GM18951 (cell line): ENCODE measurements around the gene AKR7A3.
"Not testable (repeated sequence)": the region's sequence is repeated elsewhere in the genome, so short reads cannot be mapped to it uniquely, and the experiment has no call there.

ENCODE experiments used
- POLR2A ChIP-seq: IDR thresholded peaks from 4 replicates; pipeline ENCODE4 v1.6.1; 2011; ENCODE audit warnings: mild to moderate bottlenecking; ENCODE audit not compliant: insufficient read length, insufficient read depth; ENCODE audit errors: extremely low read depth
- in situ Hi-C: fragments of 300-500 bp; cut with MboI; formaldehyde crosslinking; loops from one replicate; pipeline ENCODE4 v1.12.0; 2022; ENCODE audit warnings: low sequenced_read_pairs, mixed read lengths, inconsistent platforms; ENCODE audit not compliant: unreplicated experiment

AKR7A3 gene

DNA sequence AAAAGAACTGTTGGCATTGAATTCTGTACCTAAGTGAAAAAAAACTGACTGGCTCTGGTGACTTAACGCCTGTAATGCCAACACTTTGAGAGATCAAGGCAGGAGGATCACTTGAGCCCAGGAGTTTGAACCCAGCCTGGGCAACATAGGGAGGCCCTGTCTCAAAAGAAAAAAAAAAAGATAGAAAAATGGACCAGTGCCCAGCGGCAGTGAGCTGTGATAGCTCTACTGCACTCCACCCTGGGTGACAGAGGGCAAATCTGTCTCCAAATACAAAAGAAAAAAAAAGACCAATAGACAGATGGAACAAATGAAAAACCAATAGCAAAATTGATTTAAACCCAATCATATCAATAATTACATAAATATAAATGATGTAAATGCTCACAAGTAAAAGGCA, 674 bp upstream of the AKR7A3 start:
- TF ChIP-seq POLR2A: no peak
- in situ Hi-C loops: no loop called here

DNA sequence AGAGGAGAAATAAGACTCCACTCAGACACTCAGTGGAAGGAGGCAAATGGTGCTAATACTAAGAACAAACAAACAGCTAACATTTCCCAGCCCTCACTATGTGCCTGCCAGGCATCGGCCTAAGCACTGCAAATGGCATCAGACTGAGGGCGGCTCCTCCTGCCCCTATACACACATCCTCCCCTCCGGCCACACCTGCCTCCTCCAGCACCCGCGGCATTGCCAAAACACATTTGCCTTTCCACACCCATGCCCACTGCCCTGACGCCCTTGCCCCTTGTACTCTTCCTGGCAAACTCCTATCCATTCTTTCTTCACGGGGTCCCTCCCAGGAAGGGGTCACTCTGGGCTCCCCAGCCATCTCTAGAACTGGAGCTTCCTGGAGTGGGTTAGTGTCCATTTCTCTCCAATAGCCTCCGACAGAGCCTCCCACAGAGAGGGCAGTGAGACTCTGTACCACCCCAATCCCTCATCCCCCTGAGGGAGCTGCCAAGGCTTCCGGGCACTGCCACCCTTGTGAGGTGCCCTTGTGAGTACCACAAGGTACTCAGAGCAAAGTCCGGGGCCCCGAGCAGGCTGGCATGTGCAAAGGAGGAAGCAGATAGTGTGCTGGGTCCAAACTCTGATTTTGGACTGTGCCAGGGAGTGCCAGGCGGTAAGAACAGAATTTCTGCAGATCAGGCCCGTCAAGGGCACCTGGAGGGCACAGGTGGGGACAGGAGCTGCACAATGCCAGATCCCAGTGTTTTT, 959 bp downstream of the AKR7A3 start:
- in situ Hi-C loops: no loop called here
- TF ChIP-seq POLR2A: no peak

DNA sequence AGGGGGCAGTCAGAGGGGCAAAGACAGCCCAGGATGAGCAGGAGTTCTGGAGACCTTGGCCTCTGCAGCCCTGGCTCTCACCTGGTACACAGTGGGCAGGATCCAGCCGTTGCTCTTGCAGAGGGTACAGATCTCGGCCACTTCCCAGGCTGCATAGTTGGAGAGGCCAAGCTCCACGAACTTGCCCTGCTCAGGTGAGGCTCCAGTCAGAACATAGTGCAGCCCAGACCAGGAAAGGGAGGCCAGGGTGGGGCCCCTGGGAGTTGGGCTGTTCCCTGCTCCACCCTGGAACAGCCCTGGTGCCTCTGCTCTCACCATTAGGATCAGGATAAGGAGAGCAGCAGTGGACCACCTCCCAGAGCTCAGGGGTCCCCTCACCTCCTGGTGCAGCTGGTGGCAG, 2.8 kb downstream of the AKR7A3 start:
- in situ Hi-C loops: not testable (repeated sequence)

DNA sequence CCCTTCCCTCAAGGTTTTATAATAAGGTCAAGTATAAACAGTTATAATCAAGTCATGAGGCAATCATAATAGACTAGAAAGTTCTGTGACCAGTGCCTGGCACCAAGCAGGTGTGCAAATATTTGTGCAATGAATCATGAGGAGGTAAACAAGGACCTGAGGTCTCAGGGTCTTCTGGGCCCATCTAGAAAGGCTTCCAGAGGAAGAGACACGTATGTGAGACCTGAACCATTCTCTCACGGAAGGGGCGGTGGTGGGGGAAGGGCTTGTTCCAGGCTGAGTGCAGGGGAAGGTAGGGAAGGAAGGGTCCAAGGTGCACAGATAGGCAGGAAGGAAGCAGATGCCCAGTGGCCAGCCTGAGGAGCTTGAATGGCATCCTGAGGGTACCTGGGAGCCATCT, 3.2 kb downstream of the AKR7A3 start:
- in situ Hi-C loops: not testable (repeated sequence)

DNA sequence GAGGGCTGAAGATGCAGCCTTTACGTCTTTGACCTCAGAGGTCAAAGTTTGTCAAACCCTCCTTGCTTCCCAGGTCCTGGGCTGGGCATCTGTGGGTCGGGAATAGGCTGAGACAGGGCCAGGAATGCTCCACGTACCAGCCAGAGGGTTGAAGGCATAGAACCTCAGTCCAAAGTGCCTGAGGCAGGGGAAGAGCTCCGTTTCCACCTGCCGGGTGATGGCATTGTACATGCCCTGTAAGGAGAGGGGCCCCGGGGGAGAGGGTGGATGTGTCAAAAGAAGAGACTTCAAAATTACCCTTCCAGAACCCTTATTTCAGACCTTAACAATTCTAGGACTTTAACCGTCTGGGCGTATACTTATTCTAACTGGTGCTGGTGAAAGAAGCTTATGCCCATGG, 3.7 kb downstream of the AKR7A3 start:
- TF ChIP-seq POLR2A: no peak
- in situ Hi-C loops: no loop called here

DNA sequence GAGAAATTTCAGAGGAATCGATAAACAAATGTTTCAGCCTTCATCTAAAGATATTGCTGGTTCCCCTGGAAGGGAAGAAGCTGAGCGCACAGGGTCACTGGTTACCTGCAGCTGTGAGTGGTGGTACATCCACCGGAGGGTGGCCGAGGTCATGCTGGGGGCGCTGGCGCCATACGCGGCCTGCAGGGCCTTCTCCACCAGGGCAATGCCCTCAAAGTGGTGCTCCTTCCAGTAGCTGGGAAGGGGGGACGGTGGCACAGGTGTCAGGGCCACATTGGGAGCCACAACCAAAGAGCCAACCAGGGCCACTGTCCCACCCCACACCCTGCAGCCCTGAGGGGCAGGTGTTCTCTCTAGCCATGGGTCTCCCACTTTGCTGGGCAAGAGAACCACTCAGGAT, 4.7 kb downstream of the AKR7A3 start:
- in situ Hi-C loops: no loop called here
- TF ChIP-seq POLR2A: no peak

DNA sequence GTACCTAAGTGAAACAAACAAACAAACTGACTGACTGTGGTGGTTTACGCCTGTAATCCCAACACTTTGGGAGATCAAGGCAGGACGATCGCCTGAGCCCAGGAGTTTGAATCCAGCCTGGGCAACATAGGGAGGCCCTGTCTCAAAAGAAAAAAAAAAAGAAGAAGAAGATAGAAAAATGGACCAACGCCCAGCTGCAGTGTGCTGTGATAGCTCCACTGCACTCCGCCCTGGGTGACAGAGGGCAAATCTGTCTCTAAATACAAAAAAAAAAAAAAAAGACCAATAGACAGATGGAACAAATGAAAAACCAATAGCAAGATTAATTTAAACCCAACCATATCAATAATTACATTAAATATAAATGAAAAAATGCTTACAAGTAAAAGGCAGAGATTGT, 13.9 kb downstream of the AKR7A3 start:
- in situ Hi-C loops: no loop called here
- TF ChIP-seq POLR2A: no peak

DNA sequence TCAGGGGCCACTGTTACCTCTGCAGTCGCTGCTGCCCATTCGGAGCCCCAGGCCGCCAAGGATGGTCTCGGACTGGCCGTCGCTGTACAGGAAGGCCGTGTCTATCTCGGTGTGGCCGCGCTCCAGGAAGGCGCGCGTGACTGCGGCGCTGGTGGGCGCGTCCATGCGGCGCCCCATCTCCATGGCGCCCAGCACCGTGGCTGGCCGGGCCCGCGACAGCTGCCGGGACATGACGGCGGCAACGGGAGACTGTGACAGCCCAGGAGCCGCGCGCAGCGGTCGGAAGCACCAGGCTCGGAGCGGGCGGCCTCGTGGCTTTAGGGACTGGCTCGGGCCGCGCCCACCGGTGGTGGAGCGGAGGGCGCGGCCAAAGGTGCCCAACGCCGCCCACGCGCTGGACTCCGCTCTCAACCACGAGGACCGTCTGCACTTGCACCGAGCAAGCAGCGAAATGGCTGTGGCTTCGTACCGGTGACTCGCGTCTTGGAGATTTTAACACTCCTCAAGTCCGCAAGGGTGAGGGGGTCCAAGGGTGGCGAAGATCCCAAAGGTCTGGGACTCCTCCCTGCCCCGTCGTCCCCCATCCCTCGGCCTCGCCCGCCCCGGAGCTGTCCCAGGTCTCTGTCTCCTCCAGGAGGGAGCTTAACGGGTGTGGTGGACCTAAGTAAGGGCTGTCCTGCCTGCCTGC, 14.6 kb downstream of the AKR7A3 start:
- in situ Hi-C loops: not testable (repeated sequence)

DNA sequence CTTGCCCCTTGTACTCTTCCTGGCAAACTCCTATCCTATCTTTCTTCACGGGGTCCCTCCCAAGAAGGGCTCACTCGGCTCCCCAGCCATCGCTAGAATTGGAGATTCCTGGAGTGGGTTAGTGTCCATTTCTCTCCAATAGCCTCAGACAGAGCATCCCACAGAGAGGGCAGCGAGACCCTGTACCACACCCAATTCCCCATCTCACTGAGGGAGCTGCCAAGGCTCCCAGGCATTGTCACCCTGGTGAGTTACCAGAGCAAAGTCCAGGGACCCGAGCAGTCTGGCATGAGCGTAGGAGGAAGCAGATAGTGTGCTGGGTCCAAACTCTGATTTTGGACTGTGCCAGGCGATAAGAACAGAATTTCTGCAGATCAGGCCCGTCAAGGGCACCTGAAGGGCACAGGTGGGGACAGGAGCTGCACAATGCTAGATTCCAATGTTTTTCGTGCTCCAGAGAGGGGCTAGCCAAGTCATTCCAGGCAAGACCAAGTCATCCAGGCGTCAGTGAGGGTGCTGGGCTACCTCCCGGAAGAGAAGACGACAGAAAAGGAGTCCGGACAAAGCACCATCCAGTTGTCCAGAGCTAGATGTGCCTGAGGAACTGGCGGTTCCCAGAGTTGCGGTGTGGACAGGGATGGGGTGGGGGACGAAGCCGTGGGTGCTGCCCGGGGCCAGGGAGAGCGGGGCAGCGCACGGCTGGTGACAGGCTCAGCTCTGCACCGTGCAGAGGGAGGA, 15.3 kb downstream of the AKR7A3 start:
- in situ Hi-C loops: no loop called here
- no peak for TF ChIP-seq POLR2A

DNA sequence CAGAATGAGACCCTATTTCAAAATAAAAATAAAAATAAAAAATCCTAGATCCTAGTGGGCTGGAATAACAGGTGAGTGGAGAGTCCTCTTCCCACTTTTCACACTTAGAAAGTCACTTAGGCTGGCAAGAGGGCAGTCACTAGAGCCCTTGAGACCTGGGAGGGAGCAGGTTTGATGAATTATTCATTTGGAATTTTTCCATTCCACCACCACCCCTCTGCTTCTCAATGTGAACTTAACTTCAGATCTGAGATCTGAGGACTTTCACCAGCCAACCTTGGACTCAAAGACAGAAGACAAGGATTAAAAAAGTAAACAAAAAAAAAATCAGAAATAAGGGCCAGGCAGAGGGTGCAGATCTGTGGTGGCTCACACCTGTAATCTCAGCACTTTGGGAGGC, 16.5 kb downstream of the AKR7A3 start:
- TF ChIP-seq POLR2A: no peak
- in situ Hi-C loops: no loop called here

DNA sequence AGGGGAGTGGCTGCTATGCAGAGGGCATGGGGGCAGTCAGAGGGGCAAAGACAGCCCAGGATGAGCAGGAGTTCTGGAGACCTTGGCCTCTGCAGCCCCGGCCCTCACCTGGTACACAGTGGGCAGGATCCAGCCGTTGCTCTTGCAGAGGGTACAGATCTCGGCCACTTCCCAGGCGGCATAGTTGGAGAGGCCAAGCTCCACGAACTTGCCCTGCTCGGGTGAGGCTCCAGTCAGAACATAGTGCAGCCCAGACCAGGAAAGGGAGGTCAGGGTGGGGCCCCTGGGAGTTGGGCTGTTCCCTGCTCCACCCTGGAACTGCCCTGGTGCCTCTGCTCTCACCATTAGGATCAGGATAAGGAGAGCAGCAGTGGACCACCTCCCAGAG, 18.2 kb downstream of the AKR7A3 start:
- in situ Hi-C loops: not testable (repeated sequence)

DNA sequence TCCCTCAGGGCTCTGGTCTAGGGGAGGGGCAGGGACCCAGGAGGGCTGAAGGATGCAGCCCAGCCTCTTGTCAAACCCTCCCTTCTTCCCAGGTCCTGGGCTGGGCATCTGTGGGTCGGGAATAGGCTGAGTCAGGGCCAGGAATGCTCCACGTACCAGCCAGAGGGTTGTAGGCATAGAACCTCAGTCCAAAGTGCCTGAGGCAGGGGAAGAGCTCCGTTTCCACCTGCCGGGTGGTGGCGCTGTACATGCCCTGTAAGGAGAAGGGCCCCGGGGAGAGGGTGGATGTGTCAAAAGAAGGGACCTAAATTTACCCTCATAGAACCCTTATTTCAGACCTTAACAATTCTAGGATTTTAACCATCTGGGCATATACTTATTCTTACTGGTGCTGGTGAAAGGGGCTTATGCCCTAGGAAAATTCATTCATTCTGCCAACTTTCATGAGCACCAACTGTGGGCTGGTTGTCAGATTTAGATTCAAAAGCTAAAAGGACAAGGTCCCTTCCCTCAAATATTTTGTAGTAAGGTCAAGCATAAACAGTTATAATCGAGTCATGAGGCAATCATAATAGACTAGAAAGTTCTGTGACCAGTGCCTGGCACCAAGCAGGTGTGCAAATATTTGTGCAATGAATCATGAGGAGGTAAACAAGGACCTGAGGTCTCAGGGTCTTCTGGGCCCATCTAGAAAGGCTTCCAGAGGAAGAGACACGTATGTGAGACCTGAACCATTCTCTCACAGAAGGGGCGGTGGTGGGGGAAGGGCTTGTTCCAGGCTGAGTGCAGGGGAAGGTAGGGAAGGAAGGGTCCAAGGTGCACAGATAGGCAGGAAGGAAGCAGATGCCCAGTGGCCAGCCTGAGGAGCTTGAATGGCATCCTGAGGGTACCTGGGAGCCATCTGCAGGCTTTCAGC, 18.9 kb downstream of the AKR7A3 start:
- in situ Hi-C loops: not testable (repeated sequence)

DNA sequence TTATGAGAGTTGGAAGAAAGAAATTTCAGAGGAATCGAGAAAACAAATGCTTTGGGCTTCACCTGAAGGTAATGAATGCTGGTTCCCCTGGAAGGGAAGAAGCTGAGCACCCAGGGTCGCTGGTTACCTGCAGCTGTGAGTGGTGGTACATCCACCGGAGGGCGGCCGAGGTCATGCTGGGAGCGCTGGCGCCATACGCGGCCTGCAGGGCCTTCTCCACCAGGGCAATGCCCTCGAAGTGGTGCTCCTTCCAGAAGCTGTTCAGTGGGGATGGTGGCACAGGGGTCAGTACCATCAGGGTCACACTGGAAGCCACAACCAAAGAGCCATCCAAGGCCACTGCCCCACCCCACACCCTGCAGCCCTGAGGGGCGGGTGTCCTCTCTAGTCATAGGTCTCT, 20.1 kb downstream of the AKR7A3 start:
- no peak for TF ChIP-seq POLR2A
- in situ Hi-C loops: no loop called here

DNA sequence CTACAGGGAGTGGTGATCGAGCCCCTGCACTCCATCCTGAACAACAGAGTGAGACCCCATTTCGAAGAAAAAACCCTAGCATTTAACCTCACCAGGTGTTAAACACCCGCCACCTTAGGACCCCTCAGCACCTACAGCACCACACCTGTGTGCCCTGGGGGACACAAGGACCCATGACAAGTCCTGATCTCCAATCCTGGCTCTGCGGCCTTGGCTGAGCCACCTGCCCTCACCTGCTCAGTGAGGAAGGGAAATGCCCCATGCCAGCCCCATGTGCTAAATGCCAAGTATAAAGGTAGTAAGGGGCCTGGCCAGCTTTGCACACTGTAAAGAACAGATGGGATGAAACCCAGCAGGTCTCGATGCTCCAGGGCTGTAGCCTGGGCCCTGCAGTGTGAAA, 25.8 kb downstream of the AKR7A3 start:
- no peak for TF ChIP-seq POLR2A
- in situ Hi-C loops: no loop called here
